ENCODE data around the gene NF1.

The NF1 gene

GRCh38 chr17:31140111-31140510, 45.3 kb downstream of the NF1 start:
- H4K20me1 ChIP-seq (ENCODE audit: insufficient read depth) = no peaks in the 10 kb centered on the region
- no peaks in the 10 kb centered on the region for H3K79me2 ChIP-seq (ENCODE audit: insufficient read depth, low read depth)
- H3K27ac ChIP-seq = no peak overlapping the region
- no peak overlapping the region for H3K4me2 ChIP-seq
- peaks cover 22% of the 10 kb centered on the region for H3K4me1 ChIP-seq (ENCODE audit: low read depth, poor library complexity, severe bottlenecking)
- no peaks in the 10 kb centered on the region for H3K27me3 ChIP-seq (ENCODE audit: insufficient read depth, low read depth)
- no peak overlapping the region for H2AFZ ChIP-seq (ENCODE audit: low read depth)
- TF ChIP-seq CTCF (conservative IDR thresholded peaks at IDR 0.05; ENCODE audit: low read depth, low read length) = no peak
- no peak overlapping the region for H3K4me3 ChIP-seq (IDR thresholded peaks at IDR 0.05; ENCODE audit: insufficient read depth, low read depth, low read length)
- H3K36me3 ChIP-seq (ENCODE audit: insufficient read depth) = no peaks in the 10 kb centered on the region
- H3K9ac ChIP-seq = no peak overlapping the region

GRCh38 chr17:31144428-31144827, 49.7 kb downstream of the NF1 start:
- H3K27ac ChIP-seq = no peak overlapping the region
- H4K20me1 ChIP-seq (ENCODE audit: insufficient read depth) = no peaks in the 10 kb centered on the region
- no peaks in the 10 kb centered on the region for H3K4me1 ChIP-seq (ENCODE audit: low read depth, poor library complexity, severe bottlenecking)
- no peaks in the 10 kb centered on the region for H3K36me3 ChIP-seq (ENCODE audit: insufficient read depth)
- H3K27me3 ChIP-seq (ENCODE audit: insufficient read depth, low read depth) = no peaks in the 10 kb centered on the region
- no peaks in the 10 kb centered on the region for H3K79me2 ChIP-seq (ENCODE audit: insufficient read depth, low read depth)
- H3K4me3 ChIP-seq (IDR thresholded peaks at IDR 0.05; ENCODE audit: insufficient read depth, low read depth, low read length) = no peak overlapping the region
- H3K4me2 ChIP-seq = no peak overlapping the region
- no peak overlapping the region for H2AFZ ChIP-seq (ENCODE audit: low read depth)
- TF ChIP-seq CTCF (conservative IDR thresholded peaks at IDR 0.05; ENCODE audit: low read depth, low read length) = no peak
- H3K9ac ChIP-seq = no peak overlapping the region

GRCh38 chr17:31144836-31145235, 50.1 kb downstream of the NF1 start:
- H3K36me3 ChIP-seq (ENCODE audit: insufficient read depth) = no peaks in the 10 kb centered on the region
- no peak overlapping the region for H3K27ac ChIP-seq
- no peaks in the 10 kb centered on the region for H3K79me2 ChIP-seq (ENCODE audit: insufficient read depth, low read depth)
- H2AFZ ChIP-seq (ENCODE audit: low read depth) = no peak overlapping the region
- H3K4me1 ChIP-seq (ENCODE audit: low read depth, poor library complexity, severe bottlenecking) = no peaks in the 10 kb centered on the region
- H3K4me2 ChIP-seq = no peak overlapping the region
- no peak overlapping the region for H3K9ac ChIP-seq
- no peak for TF ChIP-seq CTCF (conservative IDR thresholded peaks at IDR 0.05; ENCODE audit: low read depth, low read length)
- H3K27me3 ChIP-seq (ENCODE audit: insufficient read depth, low read depth) = no peaks in the 10 kb centered on the region
- no peak overlapping the region for H3K4me3 ChIP-seq (IDR thresholded peaks at IDR 0.05; ENCODE audit: insufficient read depth, low read depth, low read length)
- H4K20me1 ChIP-seq (ENCODE audit: insufficient read depth) = no peaks in the 10 kb centered on the region

- Histone ChIP-seq H4K20me1 (ENCODE audit: insufficient read depth) (no peaks in the 10 kb centered on the region), H3K4me3 (IDR thresholded peaks at IDR 0.05; ENCODE audit: insufficient read depth, low read depth, low read length) (no peak overlapping the region), H3K4me2 (no peak overlapping the region), H3K27ac (no peak overlapping the region), H3K27me3 (ENCODE audit: insufficient read depth, low read depth) (no peaks in the 10 kb centered on the region), H3K36me3 (ENCODE audit: insufficient read depth) (no peaks in the 10 kb centered on the region), H3K9ac (no peak overlapping the region), H3K4me1 (ENCODE audit: low read depth, poor library complexity, severe bottlenecking) (no peaks in the 10 kb centered on the region), H2AFZ (ENCODE audit: low read depth) (no peak overlapping the region), H3K79me2 (ENCODE audit: insufficient read depth, low read depth) (peaks cover 5% of the 10 kb centered on the region; the same call in 1 of the 2 replicates)
- TF ChIP-seq CTCF (conservative IDR thresholded peaks at IDR 0.05; ENCODE audit: low read depth, low read length) = no peak
These were observed 52.9 kb downstream of the NF1 start for GRCh38 chr17:31147507-31148202.
